ENCODE data around the gene POLR3K.

Gene POLR3K

DNA sequence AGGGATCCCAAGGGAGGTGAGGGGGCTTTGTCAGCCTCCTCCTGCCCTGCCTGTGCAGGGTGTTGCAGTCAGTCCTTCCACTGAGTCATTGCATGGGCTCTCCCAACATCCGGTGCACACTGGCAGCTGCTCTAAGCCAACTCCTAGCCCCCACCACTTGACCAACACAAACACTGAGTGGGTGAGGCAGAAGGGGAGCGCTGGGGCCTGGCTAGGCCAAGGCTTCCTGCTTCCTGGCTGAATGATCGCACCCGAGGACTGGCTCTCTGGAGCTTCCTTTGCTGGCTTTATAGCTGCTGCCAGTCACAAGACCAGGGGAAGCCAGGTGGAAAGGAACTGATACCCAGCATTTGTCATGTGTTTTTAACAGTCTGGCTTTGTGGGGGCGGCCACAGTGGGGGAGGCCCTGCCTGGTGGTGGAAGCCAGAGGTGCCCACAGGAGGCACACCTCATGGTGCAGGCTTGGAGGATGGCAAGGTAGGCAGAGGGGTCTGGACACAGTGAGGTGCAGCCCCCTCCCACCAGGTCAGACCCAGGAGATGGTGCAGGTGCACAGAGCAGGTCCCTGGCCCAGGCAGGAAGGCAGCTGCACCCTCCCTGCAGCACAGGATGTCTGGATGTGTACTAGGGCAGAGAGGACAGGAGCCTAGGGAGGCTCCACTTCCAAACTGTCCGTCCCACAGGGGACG is 31.5 kb upstream of the POLR3K start:
- peak; percentile 66 for TF ChIP-seq POLR2AphosphoS5 (IDR thresholded peaks at IDR 0.05; ENCODE audit: low read depth)
- no peak for TF ChIP-seq REST (IDR thresholded peaks at IDR 0.05; ENCODE audit: insufficient replicate concordance, low read depth)
- H3K27me3 ChIP-seq (ENCODE audit: insufficient read depth, poor library complexity, severe bottlenecking) = no peaks in the 10 kb centered on the region
- no peak overlapping the region for H3K4me3 ChIP-seq (replicated peaks; ENCODE audit: insufficient read depth, low read length)
- peak overlapping the region; percentile 47 for H3K27ac ChIP-seq (replicated peaks)
- DNase-seq (ENCODE audit: low read depth in 1 of 2, low spot score in 1 of 2) = peak; percentile 64 to 85

DNA sequence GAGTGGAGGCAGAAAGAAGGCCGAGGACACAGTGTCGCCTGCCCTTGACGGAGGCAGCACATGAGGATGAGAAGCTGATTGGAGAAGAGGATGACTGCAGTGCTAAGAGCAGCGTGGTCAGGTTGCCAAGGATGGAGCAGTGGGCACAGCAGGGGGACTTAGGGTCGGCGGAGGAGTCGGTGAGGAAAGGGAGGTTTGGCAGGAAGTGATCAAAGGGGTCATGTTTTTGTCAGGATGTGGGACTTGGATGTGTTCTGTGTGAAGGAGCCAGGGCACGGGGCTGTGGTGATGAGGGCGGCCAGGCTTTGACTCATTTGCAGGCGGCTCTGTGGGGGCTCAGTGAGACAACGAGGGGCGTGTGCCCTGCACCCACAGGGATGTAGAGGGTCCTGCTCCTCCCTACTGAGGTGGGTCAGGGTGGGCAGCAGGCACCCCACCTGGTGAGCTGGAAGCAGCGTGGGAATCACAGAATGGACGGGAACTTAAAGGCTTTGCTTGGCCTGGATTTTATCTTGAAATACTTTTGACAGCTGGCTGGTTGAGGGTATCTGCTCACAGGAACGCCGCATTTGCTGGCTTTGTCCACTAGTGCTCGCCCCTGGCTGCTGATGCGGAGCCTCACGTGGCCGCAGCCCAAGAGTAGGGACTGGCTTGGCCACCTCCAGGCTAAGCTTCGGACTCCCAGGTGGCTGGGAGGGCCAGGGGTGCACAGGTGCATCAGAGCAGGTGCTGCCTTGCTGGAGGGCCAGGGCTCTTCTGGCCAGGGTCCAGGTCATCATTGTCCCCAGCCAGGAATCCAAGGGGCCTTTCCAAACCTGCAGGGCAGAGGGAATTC is 30.6 kb upstream of the POLR3K start:
- Histone ChIP-seq H3K27ac (replicated peaks) (peak overlapping the region; percentile 47), H3K4me3 (replicated peaks; ENCODE audit: insufficient read depth, low read length) (no peak overlapping the region), H3K27me3 (ENCODE audit: insufficient read depth, poor library complexity, severe bottlenecking) (no peaks in the 10 kb centered on the region)
- no peak for DNase-seq (ENCODE audit: low read depth in 1 of 2, low spot score in 1 of 2)
- TF ChIP-seq SPI1 (IDR thresholded peaks at IDR 0.05; ENCODE audit: borderline replicate concordance, low read depth) = no peak
- no peak for TF ChIP-seq GABPA (IDR thresholded peaks at IDR 0.05; ENCODE audit: low read depth)
- TF ChIP-seq, protein P1, sequence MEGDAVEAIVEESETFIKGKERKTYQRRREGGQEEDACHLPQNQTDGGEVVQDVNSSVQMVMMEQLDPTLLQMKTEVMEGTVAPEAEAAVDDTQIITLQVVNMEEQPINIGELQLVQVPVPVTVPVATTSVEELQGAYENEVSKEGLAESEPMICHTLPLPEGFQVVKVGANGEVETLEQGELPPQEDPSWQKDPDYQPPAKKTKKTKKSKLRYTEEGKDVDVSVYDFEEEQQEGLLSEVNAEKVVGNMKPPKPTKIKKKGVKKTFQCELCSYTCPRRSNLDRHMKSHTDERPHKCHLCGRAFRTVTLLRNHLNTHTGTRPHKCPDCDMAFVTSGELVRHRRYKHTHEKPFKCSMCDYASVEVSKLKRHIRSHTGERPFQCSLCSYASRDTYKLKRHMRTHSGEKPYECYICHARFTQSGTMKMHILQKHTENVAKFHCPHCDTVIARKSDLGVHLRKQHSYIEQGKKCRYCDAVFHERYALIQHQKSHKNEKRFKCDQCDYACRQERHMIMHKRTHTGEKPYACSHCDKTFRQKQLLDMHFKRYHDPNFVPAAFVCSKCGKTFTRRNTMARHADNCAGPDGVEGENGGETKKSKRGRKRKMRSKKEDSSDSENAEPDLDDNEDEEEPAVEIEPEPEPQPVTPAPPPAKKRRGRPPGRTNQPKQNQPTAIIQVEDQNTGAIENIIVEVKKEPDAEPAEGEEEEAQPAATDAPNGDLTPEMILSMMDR (IDR thresholded peaks at IDR 0.05; ENCODE audit: insufficient read depth, low read length) = no peak
- TF ChIP-seq REST (IDR thresholded peaks at IDR 0.05; ENCODE audit: insufficient replicate concordance, low read depth) = no peak
- no peak for TF ChIP-seq POLR2AphosphoS5 (IDR thresholded peaks at IDR 0.05; ENCODE audit: low read depth)

GRCh38 chr16:83060-83603 is 29.7 kb upstream of the POLR3K start:
- TF ChIP-seq POLR2AphosphoS5 (IDR thresholded peaks at IDR 0.05; ENCODE audit: low read depth) = no peak; the same call in 1 of the 2 replicates
- TF ChIP-seq GABPA (IDR thresholded peaks at IDR 0.05; ENCODE audit: low read depth) = no peak
- TF ChIP-seq REST (IDR thresholded peaks at IDR 0.05; ENCODE audit: insufficient replicate concordance, low read depth) = no peak
- TF ChIP-seq SPI1 (IDR thresholded peaks at IDR 0.05; ENCODE audit: borderline replicate concordance, low read depth) = no peak
- TF ChIP-seq, protein P1 (IDR thresholded peaks at IDR 0.05; ENCODE audit: insufficient read depth, low read length) = no peak
- Histone ChIP-seq H3K27me3 (ENCODE audit: insufficient read depth, poor library complexity, severe bottlenecking) (no peaks in the 10 kb centered on the region), H3K27ac (replicated peaks) (no peak overlapping the region)

More at GRCh38 chr16:83060-83603, 29.7 kb upstream of the POLR3K start:
- DNase-seq (ENCODE audit: low read depth in 1 of 2, low spot score in 1 of 2) = no peak
- no peak overlapping the region for H3K4me3 ChIP-seq (replicated peaks; ENCODE audit: insufficient read depth, low read length)

Measured in HL-60 (cell line).